ENCODE results near the gene CLK4.

The CLK4 gene

GRCh38 chr5:178581621-178582020 is 45.2 kb downstream of the CLK4 start:
- H3K9ac ChIP-seq (ENCODE audit: low read length) = no peak overlapping the region
- no peaks in the 10 kb centered on the region for H3K36me3 ChIP-seq (ENCODE audit: control insufficient read depth, low read depth, low read length)
- no peak overlapping the region for H3K27ac ChIP-seq (ENCODE audit: low read length)
- no peaks in the 10 kb centered on the region for H3K9me3 ChIP-seq (ENCODE audit: control insufficient read depth, low read depth, low read length)
- H3K4me3 ChIP-seq (ENCODE audit: low read length) = no peak overlapping the region
- peaks cover under 1% of the 10 kb centered on the region for H3K27me3 ChIP-seq (ENCODE audit: control insufficient read depth, insufficient read depth, low read length)
- H3K4me1 ChIP-seq (ENCODE audit: control insufficient read depth, low read depth, low read length) = no peaks in the 10 kb centered on the region

GRCh38 chr5:178580271-178580955 is 46.4 kb downstream of the CLK4 start:
- Histone ChIP-seq H3K36me3 (ENCODE audit: control insufficient read depth, low read depth, low read length) (no peaks in the 10 kb centered on the region), H3K27me3 (ENCODE audit: control insufficient read depth, insufficient read depth, low read length) (peaks cover 10% of the 10 kb centered on the region), H3K4me3 (ENCODE audit: low read length) (no peak overlapping the region), H3K9ac (ENCODE audit: low read length) (no peak overlapping the region), H3K9me3 (ENCODE audit: control insufficient read depth, low read depth, low read length) (no peaks in the 10 kb centered on the region), H3K27ac (ENCODE audit: low read length) (no peak overlapping the region), H3K4me1 (ENCODE audit: control insufficient read depth, low read depth, low read length) (no peaks in the 10 kb centered on the region)

- Histone ChIP-seq H3K36me3 (ENCODE audit: control insufficient read depth, low read depth, low read length) (no peaks in the 10 kb centered on the region), H3K9ac (ENCODE audit: low read length) (no peak overlapping the region), H3K4me3 (ENCODE audit: low read length) (no peak overlapping the region)
Observed at GRCh38 chr5:178577944-178578343, 48.9 kb downstream of the CLK4 start.

GRCh38 chr5:178577376-178577839 is 49.4 kb downstream of the CLK4 start:
- Histone ChIP-seq H3K4me1 (ENCODE audit: control insufficient read depth, low read depth, low read length) (no peaks in the 10 kb centered on the region), H3K36me3 (ENCODE audit: control insufficient read depth, low read depth, low read length) (no peaks in the 10 kb centered on the region), H3K4me3 (ENCODE audit: low read length) (peak overlapping the region; percentile 50), H3K27ac (ENCODE audit: low read length) (no peak overlapping the region), H3K9me3 (ENCODE audit: control insufficient read depth, low read depth, low read length) (no peaks in the 10 kb centered on the region), H3K9ac (ENCODE audit: low read length) (peak overlapping the region; percentile 31), H3K27me3 (ENCODE audit: control insufficient read depth, insufficient read depth, low read length) (peaks cover 23% of the 10 kb centered on the region)

More at GRCh38 chr5:178577944-178578343, 48.9 kb downstream of the CLK4 start:
- Histone ChIP-seq H3K27me3 (ENCODE audit: control insufficient read depth, insufficient read depth, low read length) (peaks cover 23% of the 10 kb centered on the region), H3K9me3 (ENCODE audit: control insufficient read depth, low read depth, low read length) (no peaks in the 10 kb centered on the region), H3K27ac (ENCODE audit: low read length) (no peak overlapping the region), H3K4me1 (ENCODE audit: control insufficient read depth, low read depth, low read length) (no peaks in the 10 kb centered on the region)

- H3K27me3 ChIP-seq (ENCODE audit: control insufficient read depth, insufficient read depth, low read length) = peaks cover 23% of the 10 kb centered on the region
- no peaks in the 10 kb centered on the region for H3K4me1 ChIP-seq (ENCODE audit: control insufficient read depth, low read depth, low read length)
- no peak overlapping the region for H3K27ac ChIP-seq (ENCODE audit: low read length)
- H3K9ac ChIP-seq (ENCODE audit: low read length) = peak overlapping the region; percentile 31
- no peaks in the 10 kb centered on the region for H3K9me3 ChIP-seq (ENCODE audit: control insufficient read depth, low read depth, low read length)
- no peaks in the 10 kb centered on the region for H3K36me3 ChIP-seq (ENCODE audit: control insufficient read depth, low read depth, low read length)
- H3K4me3 ChIP-seq (ENCODE audit: low read length) = peak overlapping the region; percentile 50
Observed at GRCh38 chr5:178576591-178577351, 50.1 kb downstream of the CLK4 start.

- Histone ChIP-seq H3K4me1 (ENCODE audit: control insufficient read depth, low read depth, low read length) (no peaks in the 10 kb centered on the region), H3K9ac (ENCODE audit: low read length) (no peak overlapping the region), H3K4me3 (ENCODE audit: low read length) (no peak overlapping the region), H3K36me3 (ENCODE audit: control insufficient read depth, low read depth, low read length) (no peaks in the 10 kb centered on the region), H3K27ac (ENCODE audit: low read length) (no peak overlapping the region), H3K27me3 (ENCODE audit: control insufficient read depth, insufficient read depth, low read length) (peaks cover 23% of the 10 kb centered on the region), H3K9me3 (ENCODE audit: control insufficient read depth, low read depth, low read length) (no peaks in the 10 kb centered on the region)
Observed at GRCh38 chr5:178573216-178573615, 53.6 kb downstream of the CLK4 start.

- Histone ChIP-seq H3K27ac (ENCODE audit: low read length) (no peak overlapping the region), H3K4me3 (ENCODE audit: low read length) (no peak overlapping the region), H3K36me3 (ENCODE audit: control insufficient read depth, low read depth, low read length) (no peaks in the 10 kb centered on the region), H3K9me3 (ENCODE audit: control insufficient read depth, low read depth, low read length) (no peaks in the 10 kb centered on the region), H3K9ac (ENCODE audit: low read length) (no peak overlapping the region), H3K27me3 (ENCODE audit: control insufficient read depth, insufficient read depth, low read length) (peaks cover 23% of the 10 kb centered on the region), H3K4me1 (ENCODE audit: control insufficient read depth, low read depth, low read length) (no peaks in the 10 kb centered on the region)
Observed at GRCh38 chr5:178572617-178573016, 54.2 kb downstream of the CLK4 start.

GRCh38 chr5:178569485-178569884 is 57.4 kb downstream of the CLK4 start:
- Histone ChIP-seq H3K27ac (ENCODE audit: low read length) (no peak overlapping the region), H3K27me3 (ENCODE audit: control insufficient read depth, insufficient read depth, low read length) (peaks cover 4% of the 10 kb centered on the region), H3K36me3 (ENCODE audit: control insufficient read depth, low read depth, low read length) (no peaks in the 10 kb centered on the region), H3K9ac (ENCODE audit: low read length) (no peak overlapping the region), H3K4me3 (ENCODE audit: low read length) (no peak overlapping the region), H3K9me3 (ENCODE audit: control insufficient read depth, low read depth, low read length) (no peaks in the 10 kb centered on the region), H3K4me1 (ENCODE audit: control insufficient read depth, low read depth, low read length) (peaks cover 11% of the 10 kb centered on the region)

GRCh38 chr5:178564811-178565550 is 61.9 kb downstream of the CLK4 start:
- H3K27me3 ChIP-seq (ENCODE audit: control insufficient read depth, insufficient read depth, low read length) = no peaks in the 10 kb centered on the region
- no peak overlapping the region for H3K9ac ChIP-seq (ENCODE audit: low read length)

GRCh38 chr5:178564397-178564796 is 62.5 kb downstream of the CLK4 start:
- H3K4me3 ChIP-seq (ENCODE audit: low read length) = peak overlapping the region; percentile 38
- H3K9ac ChIP-seq (ENCODE audit: low read length) = no peak overlapping the region
- no peak overlapping the region for H3K27ac ChIP-seq (ENCODE audit: low read length)
- H3K27me3 ChIP-seq (ENCODE audit: control insufficient read depth, insufficient read depth, low read length) = no peaks in the 10 kb centered on the region
- H3K4me1 ChIP-seq (ENCODE audit: control insufficient read depth, low read depth, low read length) = peaks cover 33% of the 10 kb centered on the region
- no peaks in the 10 kb centered on the region for H3K36me3 ChIP-seq (ENCODE audit: control insufficient read depth, low read depth, low read length)
- no peaks in the 10 kb centered on the region for H3K9me3 ChIP-seq (ENCODE audit: control insufficient read depth, low read depth, low read length)

More at GRCh38 chr5:178564811-178565550, 61.9 kb downstream of the CLK4 start:
- Histone ChIP-seq H3K9me3 (ENCODE audit: control insufficient read depth, low read depth, low read length) (no peaks in the 10 kb centered on the region), H3K36me3 (ENCODE audit: control insufficient read depth, low read depth, low read length) (no peaks in the 10 kb centered on the region), H3K4me1 (ENCODE audit: control insufficient read depth, low read depth, low read length) (peaks cover 33% of the 10 kb centered on the region), H3K4me3 (ENCODE audit: low read length) (peak overlapping the region; percentile 38), H3K27ac (ENCODE audit: low read length) (no peak overlapping the region)

GRCh38 chr5:178563621-178564020 is 63.2 kb downstream of the CLK4 start:
- Histone ChIP-seq H3K27me3 (ENCODE audit: control insufficient read depth, insufficient read depth, low read length) (no peaks in the 10 kb centered on the region), H3K36me3 (ENCODE audit: control insufficient read depth, low read depth, low read length) (no peaks in the 10 kb centered on the region), H3K4me1 (ENCODE audit: control insufficient read depth, low read depth, low read length) (peaks cover 33% of the 10 kb centered on the region), H3K4me3 (ENCODE audit: low read length) (no peak overlapping the region), H3K9me3 (ENCODE audit: control insufficient read depth, low read depth, low read length) (no peaks in the 10 kb centered on the region), H3K27ac (ENCODE audit: low read length) (no peak overlapping the region), H3K9ac (ENCODE audit: low read length) (no peak overlapping the region)
